Measurements from ENCODE around the gene PEAR1. TPM values are rescaled to one million over a fixed set of nuclear protein-coding genes. Genes with fewer than 3 reads are reported as not detected.

PEAR1 gene
- total RNA-seq, 6 experiments from 2014 or later = 3.2 to 23.6 (median 20.2) TPM

GRCh38 chr1:156956333-156956732, 62.8 kb downstream of the PEAR1 start:
- H3K36me3 Mint-ChIP-seq (ENCODE audit: low read depth) = peaks cover 23% of the 10 kb centered on the region
- H3K4me1 Mint-ChIP-seq (ENCODE audit: low read depth) = peaks cover 17% of the 10 kb centered on the region
- no peaks in the 10 kb centered on the region for H3K9me3 Mint-ChIP-seq
- H3K4me3 Mint-ChIP-seq = no peak overlapping the region
- no peak overlapping the region for H3K27ac Mint-ChIP-seq
- TF ChIP-seq CTCF (IDR thresholded peaks at IDR 0.05) = no peak
- H3K27me3 Mint-ChIP-seq (ENCODE audit: insufficient read depth) = peaks cover 2% of the 10 kb centered on the region; the same call in 1 of the 2 replicates
- DNase-seq = no peak

- DNase-seq = no peak
- Mint-ChIP-seq H3K9me3 (no peaks in the 10 kb centered on the region), H3K4me1 (ENCODE audit: low read depth) (peaks cover 17% of the 10 kb centered on the region), H3K27me3 (ENCODE audit: insufficient read depth) (peaks cover 2% of the 10 kb centered on the region; the same call in 1 of the 2 replicates), H3K27ac (no peak overlapping the region), H3K36me3 (ENCODE audit: low read depth) (peaks cover 22% of the 10 kb centered on the region), H3K4me3 (no peak overlapping the region)
- no peak for TF ChIP-seq CTCF (IDR thresholded peaks at IDR 0.05)
These were observed 64.1 kb downstream of the PEAR1 start for GRCh38 chr1:156957634-156958033.

GRCh38 chr1:156958247-156958714, 64.8 kb downstream of the PEAR1 start:
- no peak for TF ChIP-seq CTCF (IDR thresholded peaks at IDR 0.05)
- Mint-ChIP-seq H3K4me1 (ENCODE audit: low read depth) (peaks cover 18% of the 10 kb centered on the region), H3K27ac (no peak overlapping the region), H3K9me3 (no peaks in the 10 kb centered on the region), H3K36me3 (ENCODE audit: low read depth) (peaks cover 22% of the 10 kb centered on the region), H3K4me3 (0 out of 2 replicates have a peak overlapping the region, but pooled peaks have one; percentile 11), H3K27me3 (ENCODE audit: insufficient read depth) (peaks cover 2% of the 10 kb centered on the region; the same call in 1 of the 2 replicates)
- no peak for DNase-seq

GRCh38 chr1:156959414-156959813, 65.9 kb downstream of the PEAR1 start:
- Mint-ChIP-seq H3K36me3 (ENCODE audit: low read depth) (peaks cover 28% of the 10 kb centered on the region), H3K9me3 (no peaks in the 10 kb centered on the region), H3K4me1 (ENCODE audit: low read depth) (peaks cover 30% of the 10 kb centered on the region), H3K27me3 (ENCODE audit: insufficient read depth) (peaks cover 2% of the 10 kb centered on the region), H3K27ac (no peak overlapping the region), H3K4me3 (no peak overlapping the region)
- TF ChIP-seq CTCF (IDR thresholded peaks at IDR 0.05) = no peak
- peak; percentile 20 for DNase-seq

- Mint-ChIP-seq H3K36me3 (ENCODE audit: low read depth) (peaks cover 24% of the 10 kb centered on the region), H3K27me3 (ENCODE audit: insufficient read depth) (peaks cover 2% of the 10 kb centered on the region), H3K4me3 (no peak overlapping the region), H3K4me1 (ENCODE audit: low read depth) (peaks cover 35% of the 10 kb centered on the region), H3K27ac (no peak overlapping the region), H3K9me3 (no peaks in the 10 kb centered on the region)
- DNase-seq = no peak
- TF ChIP-seq CTCF (IDR thresholded peaks at IDR 0.05) = no peak
These were observed 66.4 kb downstream of the PEAR1 start for GRCh38 chr1:156959925-156960324.

- H3K4me1 Mint-ChIP-seq (ENCODE audit: low read depth) = peaks cover 43% of the 10 kb centered on the region
These were observed 68.2 kb downstream of the PEAR1 start for GRCh38 chr1:156961709-156962108.

More at GRCh38 chr1:156961709-156962108, 68.2 kb downstream of the PEAR1 start:
- no peaks in the 10 kb centered on the region for H3K9me3 Mint-ChIP-seq
- H3K27me3 Mint-ChIP-seq (ENCODE audit: insufficient read depth) = peaks cover 2% of the 10 kb centered on the region
- H3K27ac Mint-ChIP-seq = no peak overlapping the region
- DNase-seq = peak; percentile 14
- H3K36me3 Mint-ChIP-seq (ENCODE audit: low read depth) = peaks cover 24% of the 10 kb centered on the region
- peak; percentile 69 for TF ChIP-seq CTCF (IDR thresholded peaks at IDR 0.05)
- H3K4me3 Mint-ChIP-seq = no peak overlapping the region

All from HFFc6 (cell line).